Gastrocnemius medialis (tissue), 4 donors: ENCODE data around the gene GABRG3.

Experiments
- CTCF ChIP-seq, 5 experiments: fragments of 450-650 bp in 3 of 5; fragments of 200-600 bp in 2 of 5; sonication (generic) in 2 of 5; IDR thresholded peaks in 4 of 5; conservative IDR thresholded peaks in 1 of 5; 1 replicate in 4 of 5; 2 replicates in 1 of 5; pipeline ENCODE4 v1.5.1; 2016 to 2019; ENCODE audit warnings: antibody characterized with exemption in 5 of 5, mild to moderate bottlenecking in 3 of 5, moderate library complexity in 3 of 5
- POLR2A ChIP-seq, 2 donors: fragments of 450-650 bp; IDR thresholded peaks; one replicate each; pipeline ENCODE4 v1.6.1; 2017; ENCODE audit warnings: antibody characterized with exemption in 2 of 2, mild to moderate bottlenecking in 2 of 2, moderate library complexity in 2 of 2

DNA sequence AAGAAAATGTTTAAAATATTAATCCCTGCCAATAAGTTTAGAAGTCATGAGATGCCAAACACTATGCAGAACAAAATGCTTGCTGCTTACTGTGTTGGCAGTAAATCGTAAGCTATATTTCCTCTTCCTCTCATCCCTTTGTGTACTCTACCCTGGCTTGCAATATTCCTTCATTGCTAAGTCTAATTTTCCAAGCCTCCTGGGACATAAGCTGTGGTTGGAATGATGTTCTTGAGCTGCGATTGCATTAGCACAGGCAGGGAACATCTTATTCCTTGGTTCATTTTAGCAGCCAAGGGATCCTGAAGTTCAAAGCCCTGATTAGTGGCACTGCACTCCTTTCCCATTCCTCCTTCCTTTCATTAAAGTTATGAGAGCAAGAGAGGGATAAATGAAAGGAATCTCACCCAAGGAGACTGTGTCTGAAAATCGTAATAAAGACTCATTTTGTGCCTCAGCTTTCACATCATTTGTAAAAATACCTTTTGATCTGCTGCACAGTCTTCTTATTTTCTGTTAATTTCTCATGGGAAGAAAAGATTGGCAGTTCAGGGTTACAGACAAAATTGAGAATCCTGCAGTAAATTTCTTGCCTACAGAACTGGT is 592.9 kb downstream of the GABRG3 start:
- TF ChIP-seq CTCF (IDR thresholded peaks at IDR 0.05 in 4 of 5, conservative IDR thresholded peaks at IDR 0.05 in 1 of 5): no peak
- no peak for TF ChIP-seq POLR2A (IDR thresholded peaks at IDR 0.05)
